Loucy (cell line): ENCODE data around the gene NFATC3.

Source experiments
- EZH2phosphoT487 ChIP-seq: fragments of 200-600 bp; IDR thresholded peaks from 2 replicates; pipeline ENCODE4 v1.6.1; 2018; ENCODE audit warnings: antibody characterized with exemption, mild to moderate bottlenecking, moderate library complexity, borderline replicate concordance
- TF ChIP-seq, protein P1 (sequence below): fragments of 200-600 bp; sonication (generic); conservative IDR thresholded peaks from 2 replicates; pipeline ENCODE4 v1.5.1; 2014; ENCODE audit warnings: mild to moderate bottlenecking, antibody characterized with exemption, low read length

DNA sequence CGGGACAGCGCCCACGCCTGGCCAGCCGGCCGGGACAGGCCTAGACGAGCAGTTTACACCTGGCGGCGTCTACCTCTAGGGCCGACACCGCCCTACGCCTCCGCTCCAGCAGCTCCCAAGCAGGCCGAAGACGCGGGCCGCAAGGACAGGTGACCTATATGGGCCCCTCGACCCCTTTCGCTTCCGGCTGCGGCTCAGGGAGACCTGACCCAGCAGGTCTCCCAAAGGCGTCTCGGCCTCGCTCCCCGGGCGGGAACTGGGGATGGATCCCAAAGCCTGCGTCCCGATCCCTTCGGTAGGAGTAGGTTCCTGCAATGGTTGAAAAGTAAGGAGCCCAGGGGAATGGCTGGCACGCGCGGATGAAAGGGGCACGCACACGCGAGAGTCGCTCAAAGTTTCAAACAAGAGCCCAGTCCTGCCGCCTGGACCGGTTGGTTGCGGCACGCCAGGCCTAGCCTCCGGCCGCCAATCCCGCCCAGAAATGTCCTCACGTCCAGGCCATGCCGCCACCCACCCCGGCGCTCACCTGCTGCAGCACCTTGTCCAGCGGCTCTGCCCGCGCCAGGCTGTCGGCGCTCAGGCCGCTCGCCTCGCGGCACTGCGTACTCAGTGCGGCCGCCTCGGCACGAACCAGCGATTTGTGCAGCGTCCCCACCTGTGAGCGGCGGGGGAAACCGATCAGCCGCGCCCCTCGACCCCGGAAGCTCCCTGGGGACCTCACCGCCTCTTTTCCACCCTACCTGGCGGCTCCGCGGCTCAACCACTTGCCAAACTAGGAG lies 150.1 kb downstream of the NFATC3 start:
- TF ChIP-seq, protein P1, sequence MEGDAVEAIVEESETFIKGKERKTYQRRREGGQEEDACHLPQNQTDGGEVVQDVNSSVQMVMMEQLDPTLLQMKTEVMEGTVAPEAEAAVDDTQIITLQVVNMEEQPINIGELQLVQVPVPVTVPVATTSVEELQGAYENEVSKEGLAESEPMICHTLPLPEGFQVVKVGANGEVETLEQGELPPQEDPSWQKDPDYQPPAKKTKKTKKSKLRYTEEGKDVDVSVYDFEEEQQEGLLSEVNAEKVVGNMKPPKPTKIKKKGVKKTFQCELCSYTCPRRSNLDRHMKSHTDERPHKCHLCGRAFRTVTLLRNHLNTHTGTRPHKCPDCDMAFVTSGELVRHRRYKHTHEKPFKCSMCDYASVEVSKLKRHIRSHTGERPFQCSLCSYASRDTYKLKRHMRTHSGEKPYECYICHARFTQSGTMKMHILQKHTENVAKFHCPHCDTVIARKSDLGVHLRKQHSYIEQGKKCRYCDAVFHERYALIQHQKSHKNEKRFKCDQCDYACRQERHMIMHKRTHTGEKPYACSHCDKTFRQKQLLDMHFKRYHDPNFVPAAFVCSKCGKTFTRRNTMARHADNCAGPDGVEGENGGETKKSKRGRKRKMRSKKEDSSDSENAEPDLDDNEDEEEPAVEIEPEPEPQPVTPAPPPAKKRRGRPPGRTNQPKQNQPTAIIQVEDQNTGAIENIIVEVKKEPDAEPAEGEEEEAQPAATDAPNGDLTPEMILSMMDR, result no peak
- no peak for TF ChIP-seq EZH2phosphoT487
